Activated CD4-positive, alpha-beta T cell treated with anti-CD3 and anti-CD28 coated beads, Interleukin-2, amount 50 U/mL, for 1 hour (primary cell): Measurements from ENCODE around the gene PRR3.
A peak's percentile ranks its signal among the peaks of the same experiment; 100 is the strongest.

Experiments
- DNase-seq: peaks from one replicate; pipeline ENCODE4 v3.0.0-alpha.2; 2020

Gene PRR3

DNA sequence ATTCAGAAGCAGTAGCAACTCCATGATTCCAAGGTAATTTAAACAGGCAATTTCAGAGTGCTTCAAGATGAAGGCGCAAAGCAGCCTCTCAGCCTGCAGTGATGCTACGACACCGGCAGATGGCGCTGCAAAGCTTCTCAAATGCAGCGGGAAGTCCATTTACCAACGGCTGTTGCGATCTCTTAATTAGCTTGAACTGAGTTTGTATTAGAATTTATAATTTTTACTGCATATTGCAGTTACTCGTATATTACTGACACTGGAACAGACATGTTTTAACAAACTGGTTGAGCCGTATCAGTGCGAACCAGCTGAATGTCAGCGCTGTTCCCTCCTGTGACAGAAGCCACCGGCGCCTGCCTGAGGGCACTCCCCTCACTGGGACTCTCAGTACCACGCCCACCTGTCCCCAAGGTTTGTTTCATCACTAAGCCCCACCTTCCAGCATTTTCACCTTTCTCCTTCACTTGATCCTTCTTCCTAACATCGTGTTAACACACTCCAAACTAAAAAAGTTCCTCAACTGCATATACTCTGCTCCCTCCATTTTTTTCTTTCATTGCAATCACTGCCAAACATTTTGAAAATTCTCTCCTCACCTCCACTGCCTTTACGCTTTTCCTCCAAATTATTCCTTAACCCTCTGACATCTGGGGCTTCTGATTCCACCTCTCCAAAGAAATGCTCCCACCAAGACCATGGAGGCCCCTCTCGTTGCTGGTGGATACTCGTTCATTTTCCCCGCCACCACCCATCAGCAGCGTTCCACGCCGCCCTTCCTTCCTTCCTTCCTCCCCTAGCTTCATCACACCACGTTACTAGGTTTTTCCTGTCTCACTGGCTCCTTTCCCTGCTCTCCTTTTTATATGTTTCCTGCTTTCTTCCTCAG lies 15.3 kb upstream of the PRR3 start:
- DNase-seq: peak; percentile 78

DNA sequence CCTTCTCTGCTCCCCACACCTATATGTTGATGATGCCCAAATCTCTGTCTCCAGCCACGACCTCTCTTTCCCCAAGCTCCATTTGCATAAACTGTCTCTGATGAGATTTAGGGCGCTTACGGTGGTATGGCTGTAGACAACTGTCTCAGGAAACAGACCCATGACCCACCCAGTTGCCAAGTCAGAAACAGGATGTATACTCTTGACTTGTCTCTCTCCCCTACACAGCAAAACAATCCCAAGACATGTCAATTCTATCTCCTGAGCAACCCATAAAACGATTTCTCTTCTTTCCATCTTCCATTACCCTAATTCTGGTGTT lies 14.7 kb upstream of the PRR3 start:
- peak; percentile 19 for DNase-seq

DNA sequence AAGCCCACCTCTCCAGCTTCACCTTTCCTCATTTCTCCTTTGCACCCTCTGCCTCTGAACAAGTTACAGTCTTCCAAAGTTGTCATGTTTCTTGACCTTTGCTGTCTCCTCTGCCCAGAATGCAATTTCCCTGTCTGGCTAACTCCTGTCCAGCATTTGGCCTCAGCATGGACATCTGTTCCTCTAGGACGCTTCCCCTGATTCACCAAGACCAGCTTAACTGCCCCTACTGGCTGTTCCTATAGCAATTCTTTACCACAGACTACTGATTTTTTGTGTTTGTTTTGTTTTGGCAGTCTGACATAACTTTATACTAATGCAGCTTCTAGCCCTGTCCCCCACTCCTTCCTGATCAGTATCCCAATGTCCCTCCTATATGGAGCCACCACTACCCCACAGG lies 14.2 kb upstream of the PRR3 start:
- no peak for DNase-seq

DNA sequence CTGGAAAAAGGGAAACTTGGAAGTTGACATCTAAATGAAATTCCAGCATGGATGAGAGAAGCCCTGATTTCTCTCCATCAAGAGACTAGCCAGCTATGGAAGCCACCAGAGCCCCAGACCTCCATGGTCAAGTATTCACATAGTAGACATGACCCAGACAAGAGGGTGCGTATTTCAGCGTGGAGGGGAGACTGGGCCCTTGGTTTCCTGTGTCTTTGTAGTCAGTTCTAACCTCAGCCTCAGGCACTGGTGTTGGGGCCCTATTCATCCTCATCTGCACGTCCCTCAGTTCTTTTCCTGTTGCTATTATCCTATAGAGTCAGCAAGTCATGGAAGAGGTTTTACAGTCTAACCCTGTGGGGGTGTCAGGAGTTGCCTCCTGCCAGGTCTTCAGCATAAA lies 13.3 kb upstream of the PRR3 start:
- DNase-seq: peak; percentile 31

GRCh38 chr6:30544666-30545272 lies 12.3 kb upstream of the PRR3 start:
- DNase-seq: no peak

GRCh38 chr6:30547454-30547853 lies 9.6 kb upstream of the PRR3 start:
- DNase-seq: no peak

DNA sequence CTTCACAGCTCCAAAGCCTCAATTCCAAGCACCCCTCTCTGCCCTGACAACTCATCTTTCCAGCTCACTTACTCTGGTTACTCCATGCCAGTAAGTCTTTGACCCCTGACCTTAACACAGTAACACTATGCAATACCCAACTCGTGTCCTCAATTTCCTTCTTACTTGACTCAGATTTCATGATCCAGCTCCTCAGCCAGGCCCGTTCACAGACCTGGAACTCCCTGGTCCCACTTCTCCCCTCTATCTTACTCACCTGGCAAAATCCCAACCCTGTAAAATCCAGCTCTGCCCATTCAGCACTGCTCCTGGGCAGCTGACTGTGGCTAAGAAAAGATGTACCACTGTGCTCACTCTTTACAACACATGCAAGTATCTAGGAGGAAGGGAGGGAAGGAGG lies 8.7 kb upstream of the PRR3 start:
- DNase-seq: no peak

- no peak for DNase-seq
Observed at GRCh38 chr6:30554404-30554803, 2.7 kb upstream of the PRR3 start.

DNA sequence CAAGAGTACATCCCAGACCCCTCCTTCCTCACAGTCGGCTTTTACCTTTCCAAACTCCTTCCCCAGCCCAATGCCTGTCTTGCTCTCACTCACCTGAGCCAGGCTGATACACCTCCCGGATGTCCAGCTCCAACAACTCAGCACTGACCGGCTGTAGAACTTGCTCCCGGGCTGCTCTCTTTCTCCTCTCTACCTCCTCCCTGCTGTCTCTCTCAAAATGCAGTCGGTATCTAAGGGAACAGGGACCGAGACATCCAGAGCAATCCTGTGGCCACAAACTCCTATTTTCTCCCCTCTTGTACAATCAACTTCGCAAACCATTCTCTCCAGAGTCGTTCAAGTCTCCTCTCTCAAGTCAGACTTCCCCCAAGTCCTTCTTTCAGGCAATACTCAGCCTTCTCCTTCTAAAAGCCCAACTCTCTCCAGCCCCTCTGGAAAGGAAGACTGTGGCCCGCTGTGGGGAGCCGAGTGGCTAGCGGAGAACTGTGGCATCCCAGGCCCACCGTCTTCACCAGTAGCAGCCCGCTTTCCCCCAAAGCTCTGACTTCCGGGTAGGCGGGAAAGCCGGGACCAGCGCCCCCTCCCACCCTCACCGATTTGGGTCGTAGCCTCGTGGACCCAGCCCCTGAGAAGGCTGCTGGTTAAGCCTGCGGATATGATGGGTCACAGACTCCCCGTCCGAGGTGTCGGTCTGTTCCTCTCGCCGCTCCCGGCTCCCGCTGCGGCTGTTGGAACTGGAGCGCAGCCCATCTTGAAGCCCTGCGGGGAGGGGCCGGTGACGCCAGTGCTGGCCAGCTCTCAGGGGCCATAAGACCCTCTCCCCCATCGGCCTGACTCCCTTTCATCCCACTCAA lies 1.9 kb upstream of the PRR3 start:
- DNase-seq: no peak

DNA sequence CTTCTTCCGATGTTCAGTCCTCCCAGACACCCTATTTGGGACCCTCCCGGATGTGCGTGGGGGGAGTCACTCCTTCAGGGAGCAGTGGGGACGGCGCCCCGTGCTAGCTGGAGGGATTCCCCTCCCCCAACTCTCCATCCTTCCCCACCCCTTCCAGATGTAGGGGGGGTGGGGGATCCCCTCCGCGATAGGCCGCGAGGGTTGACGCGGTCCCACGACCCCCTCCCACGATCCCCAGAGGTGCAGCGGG lies 1.4 kb upstream of the PRR3 start:
- no peak for DNase-seq

DNA sequence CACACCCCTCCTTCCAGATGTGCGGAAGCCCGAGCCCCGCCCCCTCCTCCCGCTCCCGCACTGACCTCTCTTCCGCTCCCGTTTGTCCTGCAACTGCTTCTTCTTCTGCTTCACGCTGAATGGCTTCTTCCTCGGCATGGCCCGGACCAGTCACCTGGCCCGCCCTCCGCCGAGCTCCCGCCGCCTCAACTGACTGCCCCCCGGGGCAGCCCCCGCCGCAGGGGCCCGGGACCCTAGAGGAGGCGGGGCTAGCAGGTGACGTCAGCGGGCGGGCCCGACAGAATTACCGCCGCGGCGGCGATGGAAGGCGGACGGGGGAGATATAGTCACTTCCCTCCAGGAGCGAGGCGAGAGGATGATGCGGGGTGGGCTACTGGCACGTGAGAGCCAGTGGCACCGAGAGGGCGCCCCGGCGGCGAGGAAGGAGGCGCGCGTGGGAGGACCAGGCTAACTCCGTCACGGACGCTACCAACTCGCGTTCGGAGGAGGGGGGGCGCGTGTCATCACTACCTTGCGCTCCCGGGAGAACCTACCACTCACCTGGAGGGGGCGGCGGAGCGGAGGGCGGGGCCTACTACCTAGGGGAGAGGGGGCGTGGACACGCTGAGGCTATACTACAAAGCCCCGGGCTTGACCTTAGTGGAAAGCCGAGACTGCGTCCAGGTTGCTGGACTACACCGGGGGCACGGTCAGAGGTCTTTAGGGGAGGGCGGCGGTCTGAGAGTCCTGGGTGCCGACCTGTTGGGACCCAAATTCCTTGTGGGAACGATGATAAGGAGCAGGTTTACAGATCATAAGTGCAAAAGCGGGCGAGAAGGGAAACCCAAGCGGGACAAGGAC lies 809 bp upstream of the PRR3 start, which contains the start of gene GNL1:
GNL1 (minus strand) TSS at position 424 of the 840 bp plus-strand sequence; CDS start at position 138, 286 bp downstream.
- DNase-seq: peak; percentile 99

- DNase-seq: peak; percentile 50
Observed at GRCh38 chr6:30557683-30557981, 537 bp downstream of the PRR3 start.

DNA sequence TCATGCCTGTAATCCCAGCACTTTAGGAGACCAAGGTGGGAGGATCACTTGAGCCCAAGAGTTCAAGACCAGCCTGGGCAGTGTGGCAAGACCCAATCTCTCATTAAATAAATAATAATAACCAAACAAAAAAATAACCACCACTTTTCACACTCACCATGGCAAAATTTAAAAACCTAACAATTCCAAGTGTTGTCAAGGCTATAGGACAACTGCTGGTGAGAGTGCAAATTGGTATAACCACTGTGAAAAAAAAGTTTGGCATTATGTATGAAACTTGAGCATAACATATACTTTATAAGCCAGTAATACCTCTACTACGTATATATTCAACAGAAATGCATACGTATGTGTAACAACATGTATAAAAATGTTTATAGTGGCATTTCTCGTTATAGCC lies 3.8 kb downstream of the PRR3 start:
- no peak for DNase-seq

- no peak for DNase-seq
Observed at GRCh38 chr6:30562470-30563425, 5.7 kb downstream of the PRR3 start.

- DNase-seq: no peak
Observed at GRCh38 chr6:30564114-30564513, 7.0 kb downstream of the PRR3 start.

- DNase-seq: no peak
Observed at GRCh38 chr6:30565772-30566171, 8.7 kb downstream of the PRR3 start.

DNA sequence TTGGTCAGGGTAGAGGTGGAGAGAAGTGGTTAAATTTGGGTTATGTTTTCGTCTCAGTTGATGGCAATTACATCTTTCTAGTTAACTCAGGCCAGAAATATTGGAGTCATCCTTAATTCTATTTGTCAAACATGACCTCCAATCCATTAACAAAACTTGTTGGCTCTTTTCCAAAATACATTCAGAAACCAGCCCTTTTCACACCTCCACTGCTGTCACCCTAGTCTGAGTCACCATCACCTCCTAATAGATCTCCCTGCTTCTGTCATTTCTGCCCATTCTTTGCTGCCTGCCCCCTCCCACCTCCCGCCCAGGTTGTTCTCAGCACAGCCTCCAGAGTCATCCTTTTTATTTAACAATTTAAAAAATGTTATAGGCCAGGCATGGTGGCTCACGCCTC lies 11.2 kb downstream of the PRR3 start:
- no peak for DNase-seq

DNA sequence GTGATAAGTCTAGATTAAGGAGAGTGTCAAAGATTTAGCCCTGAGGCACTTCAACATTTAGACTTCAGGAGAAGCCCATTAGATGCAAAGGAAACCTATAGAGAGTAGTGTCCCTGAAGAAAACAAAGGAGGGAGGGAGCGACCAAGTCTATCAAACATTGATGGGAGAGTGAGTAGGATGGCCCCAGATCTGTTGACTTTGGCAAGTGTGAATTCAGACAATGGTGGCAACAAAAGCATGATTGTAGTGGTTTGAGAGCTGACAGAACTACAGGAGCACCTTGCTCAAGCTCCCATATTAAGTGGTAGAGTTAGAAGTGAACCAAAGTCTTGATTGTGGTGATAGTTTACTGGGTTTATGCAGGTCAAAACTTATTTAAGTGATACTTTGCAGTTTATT lies 13.2 kb downstream of the PRR3 start:
- no peak for DNase-seq

GRCh38 chr6:30570740-30571074 lies 13.6 kb downstream of the PRR3 start:
- no peak for DNase-seq

- peak; percentile 100 for DNase-seq
Observed at GRCh38 chr6:30571075-30571761, 14.1 kb downstream of the PRR3 start, which contains the start of gene ABCF1. TSS of gene ABCF1 (plus strand) at chr6:30571442. CDS start at chr6:30571488, 46 bp downstream.

DNA sequence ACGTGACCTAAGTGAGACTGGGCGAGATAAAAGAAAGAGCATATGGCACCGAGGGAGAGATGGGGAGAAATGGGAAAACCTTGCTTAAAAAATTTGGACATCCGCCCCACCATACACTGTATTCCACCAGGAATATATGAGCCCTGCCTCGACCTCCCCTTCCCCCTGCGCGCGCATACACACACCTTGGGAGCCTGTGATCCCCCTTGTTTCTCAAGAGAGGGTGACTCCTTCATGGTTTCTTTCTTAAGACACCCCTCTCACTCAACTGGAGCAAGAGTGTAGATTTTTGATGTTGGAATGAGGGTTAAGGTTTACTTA lies 14.6 kb downstream of the PRR3 start:
- no peak for DNase-seq

- no peak for DNase-seq
Observed at GRCh38 chr6:30572148-30572547, 15.1 kb downstream of the PRR3 start.
